Measurements from ENCODE around the gene TMEM30A. TPM values are rescaled to one million over a fixed set of nuclear protein-coding genes. Genes with fewer than 3 reads are reported as not detected.
A peak's percentile ranks its signal among the peaks of the same experiment; 100 is the strongest.

TMEM30A gene
- total RNA-seq, 1 experiment from 2014 or later, result 142 TPM

DNA sequence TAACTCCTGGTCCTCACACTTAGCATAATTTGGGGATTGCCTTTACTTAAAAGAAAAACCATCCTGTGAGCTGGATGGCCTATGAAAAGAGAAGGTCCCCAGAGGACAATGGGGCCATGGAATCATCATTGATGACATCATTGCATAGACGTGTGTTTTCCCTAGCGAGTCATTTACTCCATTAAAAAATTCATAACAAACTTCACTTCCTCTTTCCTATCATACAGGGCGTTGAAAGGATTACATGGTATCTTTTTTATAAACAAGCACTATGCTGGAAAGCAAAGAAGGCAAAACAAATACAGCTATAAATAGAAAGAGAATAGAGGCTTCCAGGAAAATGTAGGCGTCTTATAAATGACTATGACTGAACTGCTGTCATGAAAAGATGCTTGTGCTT is 67.4 kb downstream of the TMEM30A start:
- DNase-seq (ENCODE audit: low read depth), result peak; percentile 24

DNA sequence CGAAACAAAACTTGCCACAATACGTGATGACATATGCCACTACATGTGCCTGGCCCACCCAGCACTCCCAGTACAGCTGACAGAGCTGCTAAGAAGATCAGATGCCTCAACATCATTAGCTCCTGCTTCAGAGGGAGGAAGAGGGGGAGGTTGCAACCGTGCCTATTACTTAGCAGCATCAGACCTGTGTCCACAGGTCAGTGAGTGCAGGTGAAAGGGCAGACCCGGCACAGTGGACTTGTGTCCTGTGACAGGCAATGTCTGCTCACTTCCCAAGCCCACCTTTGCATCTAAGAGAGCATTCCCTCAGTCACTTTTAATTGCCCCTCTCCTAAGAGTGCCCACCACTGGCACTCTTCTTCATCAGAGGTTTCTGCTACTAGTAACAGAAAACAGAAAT is 69.3 kb downstream of the TMEM30A start:
- DNase-seq (ENCODE audit: low read depth), result no peak

DNA sequence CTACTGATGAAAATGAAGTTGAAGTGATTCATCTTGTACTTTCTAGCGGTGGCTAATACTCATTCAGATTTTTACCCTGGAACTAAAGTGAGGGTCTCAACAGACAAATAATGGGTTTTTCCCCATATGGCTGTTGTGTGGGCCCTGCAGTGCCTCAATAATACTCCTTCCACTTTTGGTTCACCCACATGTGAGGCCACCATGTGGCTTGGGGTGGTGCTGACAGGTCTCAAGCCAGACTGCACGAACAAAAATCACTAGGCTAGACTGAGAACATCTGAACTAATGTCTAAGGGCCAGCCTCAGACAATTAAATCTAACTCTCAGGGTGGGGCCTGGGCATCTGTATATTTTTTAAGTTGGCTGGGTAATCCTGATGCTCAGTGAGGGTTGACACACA is 70.9 kb downstream of the TMEM30A start:
- no peak for DNase-seq (ENCODE audit: low read depth)

DNA sequence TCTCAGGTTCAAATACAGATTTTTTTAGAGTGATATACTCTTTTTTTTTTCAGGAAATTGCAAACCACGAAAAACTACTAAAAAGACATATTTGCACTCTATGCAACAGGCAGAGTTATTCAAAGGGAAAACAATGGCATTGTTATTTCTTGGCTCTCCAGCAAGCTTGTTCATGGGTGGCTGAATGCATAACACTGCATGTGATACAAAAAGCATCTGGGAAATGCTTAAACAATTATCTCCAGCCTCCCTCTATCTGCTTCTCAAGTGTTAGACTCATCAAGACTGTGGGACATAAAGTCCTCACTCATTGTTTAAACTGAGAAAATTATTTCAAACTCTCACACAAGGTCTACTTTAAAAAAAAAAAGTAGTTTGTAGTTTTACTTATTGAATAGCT is 71.5 kb downstream of the TMEM30A start:
- DNase-seq (ENCODE audit: low read depth), result no peak

DNA sequence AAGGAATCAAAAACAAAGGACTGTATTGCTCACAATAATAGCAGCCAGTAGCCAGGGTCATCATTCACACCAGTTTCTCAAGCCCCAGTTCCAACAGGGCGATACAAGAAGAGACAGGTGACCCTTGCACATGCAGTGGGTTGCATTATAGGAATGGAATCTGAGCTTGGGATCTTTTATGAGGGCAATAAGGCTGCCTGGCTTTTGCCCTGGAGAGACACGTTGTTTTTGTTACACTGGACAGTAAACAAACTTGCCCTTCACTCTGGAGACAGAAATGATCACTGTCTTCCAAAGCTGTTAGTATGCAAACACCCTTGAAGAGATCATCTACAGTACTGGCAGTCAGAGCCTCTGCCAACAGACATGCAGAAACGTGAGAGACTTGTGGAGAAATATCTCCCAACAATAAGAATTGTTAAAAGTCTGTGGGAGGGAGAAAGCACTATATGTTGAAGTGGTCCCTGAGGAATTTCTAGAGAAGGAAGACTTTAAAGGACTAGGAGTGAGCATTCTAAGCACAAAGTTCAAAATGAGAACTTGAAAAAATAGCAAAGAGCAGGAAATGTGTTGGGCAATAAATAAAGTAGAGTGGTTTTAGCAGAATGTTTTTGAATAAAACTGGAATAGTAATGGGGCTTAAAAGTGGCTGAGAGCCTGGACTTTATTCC is 72.5 kb downstream of the TMEM30A start:
- DNase-seq (ENCODE audit: low read depth), result no peak

DNA sequence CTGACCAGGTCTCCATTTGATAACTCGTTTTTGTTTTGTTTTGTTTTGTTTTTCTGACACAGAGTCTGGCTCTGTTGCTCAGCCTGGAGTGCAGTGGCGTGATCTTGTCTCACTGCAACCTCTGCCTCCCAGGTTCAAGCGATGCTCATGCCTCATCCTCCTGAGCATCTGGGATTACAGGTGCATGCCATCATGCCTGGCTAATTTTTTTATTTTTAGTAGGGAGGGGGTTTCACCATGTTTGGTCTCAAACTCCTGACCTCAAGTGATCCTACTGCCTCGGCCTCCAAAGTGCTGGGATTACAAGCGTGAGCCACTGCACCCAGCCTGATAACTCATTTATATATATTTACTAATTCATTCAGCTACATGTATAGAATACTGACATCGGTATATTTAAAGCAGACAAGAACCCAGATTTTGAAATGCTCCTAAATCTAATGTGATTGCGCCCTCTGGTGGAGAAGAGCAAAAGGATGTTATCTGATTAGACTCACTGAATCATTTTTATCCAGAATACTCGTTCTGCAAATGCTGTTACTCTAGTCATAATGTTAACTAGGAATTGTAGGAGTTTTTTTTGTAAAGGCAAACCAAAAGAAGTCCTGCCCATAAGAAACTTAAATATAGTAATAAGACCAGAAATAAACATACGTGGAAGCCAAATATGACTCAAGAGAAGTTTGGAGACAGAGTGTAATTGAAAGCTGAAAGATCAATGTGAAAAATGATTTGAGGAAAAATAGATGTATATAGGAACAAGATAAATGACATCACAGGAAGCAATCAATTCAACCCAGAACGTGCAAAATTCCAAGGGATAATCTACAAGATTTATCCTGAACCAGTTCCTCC is 73.5 kb downstream of the TMEM30A start:
- DNase-seq (ENCODE audit: low read depth), result peak; percentile 61

DNA sequence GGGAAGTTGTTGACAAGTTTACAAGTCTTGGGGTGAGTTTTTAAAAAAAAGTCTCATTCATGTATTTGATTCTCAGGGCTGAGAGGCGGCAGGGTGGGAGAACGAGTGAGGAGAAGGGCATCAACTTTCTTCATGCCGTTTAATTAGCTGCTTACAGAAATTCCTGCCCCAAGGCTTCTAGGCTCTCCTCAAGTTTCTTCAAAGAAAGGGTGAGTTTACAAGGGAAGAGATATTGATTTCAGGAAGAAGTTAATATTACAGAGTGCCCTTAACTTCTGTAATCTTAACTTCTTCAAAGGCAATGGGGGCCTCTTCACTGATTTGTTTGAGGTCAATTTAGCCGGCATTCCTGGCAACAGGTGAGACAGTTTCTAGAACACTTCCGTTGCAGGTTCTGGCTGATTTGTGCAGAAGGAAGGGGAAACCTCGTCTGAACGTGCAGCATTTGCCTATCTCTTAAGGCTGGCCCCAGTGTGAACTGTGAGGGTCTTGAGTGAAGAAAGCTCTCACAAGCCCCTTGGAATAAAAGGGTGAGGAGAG is 75.3 kb downstream of the TMEM30A start:
- no peak for DNase-seq (ENCODE audit: low read depth)

DNA sequence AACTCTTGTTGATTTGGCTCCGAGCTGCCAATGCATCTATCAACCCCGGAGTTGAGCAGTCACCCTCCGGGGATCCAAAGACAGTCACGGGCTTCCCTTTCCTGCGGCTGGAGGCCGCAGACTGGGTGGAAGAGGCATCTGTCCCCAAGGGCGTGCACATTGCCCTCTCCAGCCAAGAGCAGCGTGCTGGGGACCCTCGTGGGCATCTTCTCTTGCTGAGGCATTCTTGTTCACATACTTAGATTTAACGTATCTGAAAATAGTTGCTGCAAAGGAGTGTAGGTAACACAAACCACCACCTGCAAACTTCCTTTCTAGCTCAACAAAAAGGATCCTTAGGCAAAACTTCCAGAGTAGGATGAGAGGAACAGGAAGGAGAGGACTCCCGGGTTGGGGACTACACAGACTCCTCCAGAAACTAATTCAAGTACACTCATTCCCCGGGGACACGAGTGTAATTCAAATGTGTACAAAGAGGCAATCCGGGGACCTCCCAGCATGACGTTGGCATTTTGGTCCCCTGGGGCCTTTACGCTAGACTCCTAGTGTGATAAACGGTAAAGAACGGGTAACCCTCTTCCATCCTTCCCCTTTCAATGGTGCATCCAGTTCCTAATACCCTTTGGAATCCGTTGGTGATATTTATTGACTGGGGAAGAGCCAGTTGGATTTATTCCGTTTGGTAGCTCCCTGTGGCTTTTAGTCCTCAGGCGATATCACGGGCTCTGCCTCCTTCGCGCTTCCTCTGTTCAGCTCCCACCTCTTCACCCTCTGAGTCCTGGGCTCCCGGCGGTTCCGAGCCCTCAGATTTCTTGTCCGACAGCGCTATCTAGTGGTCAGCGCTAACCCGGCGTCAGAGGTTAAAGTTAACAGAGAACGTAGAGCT is 76.1 kb downstream of the TMEM30A start:
- DNase-seq (ENCODE audit: low read depth), result peak; percentile 77

DNA sequence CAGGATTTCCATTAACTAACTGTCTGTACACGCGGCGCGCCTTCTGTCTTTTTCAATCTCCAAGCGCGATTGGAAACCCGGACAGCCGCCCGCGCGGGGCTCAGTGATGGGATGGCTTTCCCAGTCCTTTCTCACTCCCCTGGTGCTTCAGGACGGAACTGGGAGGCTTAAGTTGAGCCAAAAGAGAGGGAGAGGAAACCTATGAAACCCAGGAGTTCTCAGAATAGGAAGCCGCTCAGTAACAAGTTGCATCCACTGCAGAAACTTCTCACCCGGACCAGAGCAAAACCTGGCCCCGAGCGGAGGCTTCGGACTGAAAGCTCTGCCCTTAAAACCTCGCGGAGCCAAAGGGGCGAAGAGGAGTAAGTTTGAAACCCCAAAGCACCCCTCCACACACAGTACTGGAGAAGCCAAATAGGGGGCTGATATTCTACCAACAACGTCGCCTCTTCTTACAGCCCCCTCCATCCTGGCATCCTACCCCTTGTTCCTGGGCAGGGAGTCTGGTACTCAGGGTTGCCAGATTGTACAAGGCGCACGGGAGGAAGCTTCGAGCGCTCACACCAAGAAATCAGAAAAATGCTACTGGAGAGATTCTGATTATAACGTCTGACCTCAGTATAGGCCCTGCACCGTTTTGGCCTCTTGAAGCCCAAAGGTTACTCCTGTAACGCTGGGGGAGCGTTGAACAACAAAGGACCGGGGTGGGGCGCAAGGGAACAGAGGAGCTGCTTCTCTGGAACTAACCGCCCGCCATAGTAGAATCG is 77.8 kb downstream of the TMEM30A start:
- no peak for DNase-seq (ENCODE audit: low read depth)

DNA sequence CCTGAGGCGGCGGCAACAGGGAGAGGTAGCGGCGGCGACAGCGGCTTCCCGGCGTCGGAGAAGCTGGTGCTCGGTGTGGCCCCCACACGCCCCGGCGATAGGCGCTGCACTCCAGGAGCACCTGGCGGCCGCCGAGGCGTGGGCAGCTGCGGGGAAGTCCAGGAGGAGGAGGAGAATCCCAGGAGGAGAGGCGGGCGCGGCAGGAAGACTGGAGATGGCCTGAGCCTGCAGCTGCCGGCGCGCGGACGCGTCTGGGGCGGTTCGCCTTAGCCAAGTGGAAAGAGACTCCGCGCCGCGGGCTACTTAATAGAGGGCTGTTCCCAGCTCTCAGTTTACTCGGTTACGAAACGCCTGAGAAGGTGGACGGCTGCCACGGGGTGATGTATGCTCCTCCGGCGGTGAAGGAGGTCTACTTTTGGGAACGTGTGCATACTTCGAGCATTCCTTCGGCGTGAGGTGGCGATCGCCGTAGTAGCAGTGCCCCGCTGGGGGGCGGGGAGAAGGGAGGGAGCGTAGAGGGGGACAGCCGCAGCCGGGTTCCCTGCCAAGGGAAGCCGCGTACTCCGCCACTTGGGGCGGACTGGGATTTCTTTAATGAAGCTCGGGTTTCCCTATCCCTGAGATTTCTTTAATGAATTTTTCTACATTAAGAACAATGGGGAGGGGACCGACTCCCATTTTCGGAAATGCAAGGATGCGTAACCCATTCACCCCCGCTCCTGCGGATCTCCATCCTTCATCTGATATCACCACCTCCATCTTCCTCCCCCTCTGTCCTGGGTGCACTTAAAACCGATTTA is 78.6 kb downstream of the TMEM30A start, which contains the start of gene COL12A1:
COL12A1 (minus strand) TSS at position 278 of the 800 bp plus-strand sequence. CDS start 3,261 bp downstream, outside the sequence.
- DNase-seq (ENCODE audit: low read depth), result peak; percentile 98

DNA sequence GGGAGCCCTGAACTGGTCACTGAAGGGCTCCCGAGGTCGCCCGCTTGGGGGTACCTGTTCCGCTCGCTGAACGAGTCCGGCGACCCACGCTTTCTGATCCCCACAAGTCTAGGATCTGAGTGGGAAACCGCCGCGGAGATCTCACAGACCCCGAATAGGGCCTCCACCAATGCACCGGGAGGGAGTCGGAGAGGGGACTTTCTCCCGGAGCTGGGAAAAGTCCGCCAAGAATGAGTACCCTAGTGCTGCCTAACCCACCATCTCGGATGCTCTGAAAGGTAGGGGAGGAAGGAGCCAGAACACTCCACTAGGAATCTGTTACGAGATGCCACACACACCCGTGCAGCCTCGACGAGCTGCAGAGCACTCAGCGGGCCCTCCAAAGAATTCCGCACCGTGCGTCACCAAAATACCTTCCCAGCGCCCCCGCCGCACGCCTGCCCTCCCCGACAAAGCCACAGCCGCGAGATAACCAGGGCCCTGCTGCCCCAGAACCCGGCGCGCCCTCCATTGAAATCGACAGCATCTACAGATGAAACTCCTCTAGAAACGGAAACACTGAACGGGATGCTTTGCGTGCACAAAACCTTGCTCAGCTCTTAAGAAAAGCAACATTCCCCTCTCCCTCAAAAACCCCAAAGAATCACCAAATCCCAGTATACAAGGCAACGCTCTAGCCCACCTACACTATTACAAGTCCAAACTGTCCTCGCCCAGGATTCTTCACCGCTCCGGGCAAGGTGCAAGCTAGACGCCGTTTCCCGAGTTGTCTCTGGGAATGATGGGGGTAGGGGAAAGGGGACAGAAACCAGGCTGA is 79.4 kb downstream of the TMEM30A start:
- DNase-seq (ENCODE audit: low read depth), result peak; percentile 69

DNA sequence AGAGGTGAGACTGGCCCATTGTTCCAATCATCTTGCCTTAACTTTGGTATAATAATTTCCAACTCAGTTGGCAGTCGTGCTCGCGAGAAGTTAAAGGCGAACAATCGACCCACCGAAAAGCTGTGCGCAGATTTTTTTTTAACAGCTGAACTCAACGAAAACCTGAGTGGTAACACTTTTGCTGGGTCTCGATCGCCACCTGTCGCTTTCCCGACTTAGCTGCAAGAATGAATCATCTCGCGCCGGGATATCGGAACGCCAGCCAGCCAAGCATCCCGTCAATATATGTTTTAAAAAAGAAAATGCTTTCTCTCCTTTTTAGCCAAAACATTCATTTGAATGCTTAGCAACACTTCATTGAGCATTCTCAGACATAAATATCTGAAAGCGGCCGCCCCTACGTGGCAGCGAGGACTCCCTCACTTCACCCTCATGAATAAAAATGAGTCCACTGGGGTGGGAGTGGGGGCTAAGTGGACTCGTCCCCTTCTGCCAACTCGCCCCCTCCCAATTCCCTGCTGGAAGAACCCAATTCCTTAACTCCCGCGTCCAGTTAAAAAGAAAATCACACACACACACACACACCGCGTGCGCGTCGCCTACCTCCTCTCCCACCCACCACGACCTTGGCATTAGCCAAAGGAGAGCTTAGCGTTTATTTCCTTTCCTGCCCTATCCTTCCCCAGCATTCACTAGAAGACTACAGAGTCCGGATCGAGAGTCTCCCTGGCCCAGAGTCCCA is 80.2 kb downstream of the TMEM30A start:
- DNase-seq (ENCODE audit: low read depth), result peak; percentile 89

DNA sequence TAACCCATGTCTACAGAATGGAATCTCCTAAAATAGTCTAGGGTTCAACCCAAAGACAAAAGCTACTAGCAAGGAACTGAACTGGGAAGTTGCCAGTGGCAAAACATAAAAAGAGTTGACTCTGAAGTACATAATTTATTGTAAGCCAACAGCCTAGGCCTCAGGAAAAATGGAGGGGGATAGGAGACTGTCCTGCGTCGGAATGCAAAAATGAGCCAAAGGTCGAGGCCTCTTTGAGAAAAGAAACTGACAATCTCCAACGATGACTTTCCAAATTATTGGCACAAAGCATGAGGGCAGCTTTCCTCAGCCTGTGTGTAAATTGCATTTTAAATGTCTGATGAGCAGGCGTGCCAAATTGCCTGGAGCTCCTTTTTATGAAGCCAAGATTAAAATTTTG is 80.9 kb downstream of the TMEM30A start:
- DNase-seq (ENCODE audit: low read depth), result peak; percentile 54

Other genes with a start within 250 kb of the TMEM30A start
- 25.9 and 28.7 TPM in 2 replicates for gene COL12A1, start 78.7 kb downstream of the TMEM30A start, total RNA-seq (2014; rRNA removed; shearing (Covaris generic))
- gene COX7A2, start 41.0 kb downstream of the TMEM30A start, total RNA-seq (2014; rRNA removed; shearing (Covaris generic)), result 406 and 478 TPM in 2 replicates
- gene FILIP1, start 209.0 kb upstream of the TMEM30A start, total RNA-seq (2014; rRNA removed; shearing (Covaris generic)), result not detected in 2 replicates